ENCODE data around the gene POLR3C. TPM values are rescaled to one million over a fixed set of nuclear protein-coding genes. Genes with fewer than 3 reads are reported as not detected.

POLR3C gene
- 69.9 and 70.7 TPM in 2 replicates for total RNA-seq

GRCh38 chr1:145823565-145824498 is at the start of gene POLR3C, which contains the start of gene RNF115:
TSS of gene POLR3C (plus strand) at chr1:145824200. CDS start at chr1:145825777, 1,577 bp downstream.
TSS of gene RNF115 (minus strand) at chr1:145824095. CDS start at chr1:145823873, 222 bp downstream.

GRCh38 chr1:145845514-145846161 is 21.6 kb downstream of the POLR3C start, which contains the start of gene NUDT17:
TSS of gene NUDT17 (plus strand) at chr1:145845630. CDS start at chr1:145845641, 11 bp downstream.

GRCh38 chr1:145858901-145859490 is 35.0 kb downstream of the POLR3C start, which contains the start of gene PIAS3:
TSS of gene PIAS3 (minus strand) at chr1:145859081. CDS start at chr1:145858990, 91 bp downstream.

GRCh38 chr1:145885738-145886287 is 61.8 kb downstream of the POLR3C start, which contains the start of gene ANKRD35:
TSS of gene ANKRD35 (minus strand) at chr1:145885866. CDS start at chr1:145885758, 108 bp downstream.

Small RNA genes within 50 kb of the gene (small RNA-seq; reads per million reads assigned to genes)
- gene MIR6736: not detected

Other genes starting within 250 kb of the POLR3C start
- 31.3 and 32.5 TPM in 2 replicates for gene GPR89A, start 216.2 kb upstream of the POLR3C start, total RNA-seq
- 0.49 and 0.97 TPM in 2 replicates for gene PDZK1, start 116.8 kb upstream of the POLR3C start, total RNA-seq
- not detected in 2 replicates for gene CD160, start 104.7 kb upstream of the POLR3C start, total RNA-seq
- gene RNF115, start 105 bp upstream of the POLR3C start, total RNA-seq: 32.1 and 40.1 TPM in 2 replicates
- gene NUDT17, start 21.4 kb downstream of the POLR3C start, total RNA-seq: 4.9 and 9.2 TPM in 2 replicates
- 23.5 and 24.3 TPM in 2 replicates for gene PIAS3, start 34.9 kb downstream of the POLR3C start, total RNA-seq
- 0.65 and 1.2 TPM in 2 replicates for gene ANKRD35, start 61.7 kb downstream of the POLR3C start, total RNA-seq
- gene ITGA10, start 85.8 kb downstream of the POLR3C start, total RNA-seq: 1.5 and 2.6 TPM in 2 replicates
- gene PEX11B, start 94.5 kb downstream of the POLR3C start, total RNA-seq: 24.7 TPM in 2 replicates
- gene RBM8A, start 103.3 kb downstream of the POLR3C start, total RNA-seq: 46.2 and 47.6 TPM in 2 replicates
- gene LIX1L, start 133.8 kb downstream of the POLR3C start, total RNA-seq: 50.8 and 52.1 TPM in 2 replicates
- gene ANKRD34A, start 140.4 kb downstream of the POLR3C start, total RNA-seq: 1.3 and 1.6 TPM in 2 replicates
- 8.4 and 13.0 TPM in 2 replicates for gene POLR3GL, start 140.5 kb downstream of the POLR3C start, total RNA-seq
- 34.5 and 50.3 TPM in 2 replicates for gene TXNIP, start 172.4 kb downstream of the POLR3C start, total RNA-seq
- not detected in 2 replicates for gene HJV, start 197.5 kb downstream of the POLR3C start, total RNA-seq